ENCODE results near the gene SLC22A15.

SLC22A15 gene

GRCh38 chr1:116105996-116106395, 129.7 kb downstream of the SLC22A15 start:
- no peak for DNase-seq

- no peak for DNase-seq
Measured at GRCh38 chr1:116106646-116107045, 130.3 kb downstream of the SLC22A15 start.

GRCh38 chr1:116107371-116107770, 131.1 kb downstream of the SLC22A15 start:
- DNase-seq: no peak

GRCh38 chr1:116110567-116111523, 134.5 kb downstream of the SLC22A15 start, which contains the start of gene MAB21L3:
TSS of gene MAB21L3 (plus strand) at chr1:116111399. CDS start at chr1:116112616, 1,217 bp downstream.
- DNase-seq: no peak

- no peak for DNase-seq
Measured at GRCh38 chr1:116111524-116112021, 135.3 kb downstream of the SLC22A15 start.

- no peak for DNase-seq
Measured at GRCh38 chr1:116112388-116113140, 136.3 kb downstream of the SLC22A15 start.

- no peak for DNase-seq
Measured at GRCh38 chr1:116113615-116114014, 137.3 kb downstream of the SLC22A15 start.

GRCh38 chr1:116115476-116116439, 139.4 kb downstream of the SLC22A15 start:
- DNase-seq: no peak

- no peak for DNase-seq
Measured at GRCh38 chr1:116118471-116118870, 142.2 kb downstream of the SLC22A15 start.

Measured in NCI-H2171 (cell line).